GM21619 (cell line): ENCODE data around the gene NPM3.
"Not testable (repeated sequence)": the region's sequence is repeated elsewhere in the genome, so short reads cannot be mapped to it uniquely, and the experiment has no call there.

Experiments
- ATAC-seq: cut with Tn5 transposase; IDR thresholded peaks from one replicate; pipeline ENCODE4 v1.9.1; 2021; ENCODE audit not compliant: unreplicated experiment

The NPM3 gene

DNA sequence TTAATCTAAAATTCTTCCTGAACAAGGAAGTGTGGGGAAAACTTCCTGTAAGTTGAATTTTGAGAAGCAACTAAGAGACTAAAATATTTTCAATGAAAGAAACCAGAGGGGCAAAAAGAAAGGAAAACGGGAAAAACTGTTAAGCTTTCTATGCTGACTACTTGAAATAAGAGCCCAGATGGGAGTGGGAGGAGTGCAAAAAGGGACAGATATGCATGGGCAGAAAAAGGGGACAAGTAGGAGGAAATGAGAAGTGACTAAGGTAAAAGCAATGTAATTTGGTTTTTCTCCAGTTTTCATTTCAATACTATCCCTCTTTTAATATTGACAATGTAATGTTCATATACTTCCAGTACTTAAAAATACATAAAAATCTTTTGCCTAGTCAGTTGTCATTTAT lies 23.9 kb upstream of the NPM3 start:
- no peak for ATAC-seq

DNA sequence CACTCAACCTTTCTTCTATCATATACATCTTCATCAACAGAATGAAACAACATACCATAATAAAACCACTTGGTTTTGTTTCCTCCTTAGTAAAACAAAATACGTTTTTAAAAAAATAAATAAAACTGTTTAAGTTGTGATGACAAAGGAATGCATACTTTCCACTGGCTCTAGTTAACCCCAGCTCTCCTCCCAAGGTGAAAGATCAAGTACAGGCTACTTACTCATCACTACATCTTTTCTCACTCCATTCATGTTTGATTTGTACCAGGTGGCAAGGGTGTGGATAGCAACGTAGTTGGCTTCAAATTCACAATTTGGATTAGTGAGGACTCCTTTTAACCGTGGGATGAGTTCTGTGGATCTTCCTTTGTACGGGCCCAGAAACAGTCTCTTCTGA lies 20.3 kb upstream of the NPM3 start:
- ATAC-seq: no peak

DNA sequence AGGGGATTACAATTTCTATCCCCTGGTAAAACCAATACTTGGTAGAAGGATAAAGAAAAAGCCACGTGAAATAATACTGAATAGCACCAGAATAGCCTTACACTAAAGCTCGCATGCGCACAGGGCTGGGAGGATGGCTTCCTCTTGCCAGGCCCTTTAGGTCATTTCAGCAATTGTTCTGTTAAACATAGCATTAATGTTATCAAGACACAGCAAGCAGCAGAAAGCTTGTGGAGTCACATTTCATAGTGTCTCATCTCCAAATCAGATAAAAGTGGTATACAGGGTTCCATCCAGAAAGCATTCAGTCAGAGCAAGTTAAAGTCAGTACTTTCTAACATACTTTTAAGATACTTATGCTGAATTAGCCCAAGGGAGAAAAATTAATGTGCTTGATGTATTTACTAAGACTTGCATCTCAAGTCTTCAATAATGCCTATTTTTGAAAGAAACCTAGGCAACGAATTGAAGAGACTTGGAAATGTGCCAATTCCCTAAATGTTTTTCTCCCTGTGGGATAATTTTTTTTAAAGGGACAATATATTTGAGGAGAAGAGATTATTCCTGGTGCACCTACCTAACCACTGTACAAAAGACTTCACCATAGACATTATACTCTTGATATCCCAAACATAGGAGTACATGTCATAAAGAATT lies 14.3 kb upstream of the NPM3 start:
- ATAC-seq: no peak

DNA sequence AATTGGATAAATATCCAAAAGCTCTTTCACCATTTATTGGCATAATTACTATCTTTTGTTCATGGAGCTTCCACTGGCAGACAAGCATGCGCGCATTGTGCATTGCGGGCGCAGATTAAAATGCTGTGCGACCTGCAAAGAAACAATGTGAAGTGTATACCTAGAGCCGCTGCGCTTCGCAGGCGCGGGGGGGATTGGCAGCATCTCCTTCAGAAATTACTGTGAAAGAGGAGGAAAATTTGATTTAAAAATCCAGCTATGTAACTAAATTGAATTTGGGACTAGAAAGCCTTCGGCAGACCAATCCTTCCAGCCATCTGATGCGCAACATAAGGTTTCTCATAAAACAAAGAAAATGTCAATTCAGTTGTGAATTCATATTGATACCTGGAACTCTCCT lies 10.3 kb upstream of the NPM3 start:
- no peak for ATAC-seq

DNA sequence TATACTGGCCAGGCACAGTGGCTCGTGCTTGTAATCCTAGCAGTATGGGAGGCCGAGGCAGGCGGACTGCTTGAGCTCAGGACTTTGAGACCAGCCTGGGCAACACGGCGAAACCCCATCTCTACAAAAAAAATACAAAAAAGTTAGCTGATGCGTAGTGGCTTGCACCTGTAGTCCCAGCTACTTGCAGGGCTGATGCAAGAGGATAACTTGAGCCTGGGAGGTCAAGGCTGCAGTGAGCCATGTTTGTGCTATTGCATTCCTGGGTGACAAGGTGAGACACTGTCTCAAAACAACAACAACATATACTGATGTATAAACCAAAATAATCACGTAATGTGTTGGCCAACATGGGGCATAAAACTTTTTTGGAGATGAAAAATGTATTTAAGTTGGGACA lies 6.4 kb upstream of the NPM3 start:
- no peak for ATAC-seq

DNA sequence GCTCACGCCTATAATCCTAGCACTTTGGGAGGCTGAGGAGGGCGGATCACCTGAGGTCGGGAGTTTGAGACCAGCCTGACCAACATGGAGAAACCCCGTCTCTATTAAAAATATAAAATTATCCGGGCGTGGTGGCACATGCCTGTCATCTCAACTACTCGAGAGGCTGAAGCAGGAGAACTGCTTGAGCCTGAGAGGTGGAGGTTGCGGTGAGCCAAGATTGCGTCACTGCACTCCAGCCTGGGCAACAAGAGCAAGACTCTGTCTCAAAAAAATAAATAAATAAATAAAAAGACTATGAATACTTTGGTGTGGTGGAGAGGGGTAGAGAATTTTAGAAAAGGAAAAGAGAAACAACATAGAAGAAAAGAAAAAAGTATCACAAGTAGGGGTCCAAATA lies 6.0 kb upstream of the NPM3 start:
- not testable (repeated sequence) for ATAC-seq

DNA sequence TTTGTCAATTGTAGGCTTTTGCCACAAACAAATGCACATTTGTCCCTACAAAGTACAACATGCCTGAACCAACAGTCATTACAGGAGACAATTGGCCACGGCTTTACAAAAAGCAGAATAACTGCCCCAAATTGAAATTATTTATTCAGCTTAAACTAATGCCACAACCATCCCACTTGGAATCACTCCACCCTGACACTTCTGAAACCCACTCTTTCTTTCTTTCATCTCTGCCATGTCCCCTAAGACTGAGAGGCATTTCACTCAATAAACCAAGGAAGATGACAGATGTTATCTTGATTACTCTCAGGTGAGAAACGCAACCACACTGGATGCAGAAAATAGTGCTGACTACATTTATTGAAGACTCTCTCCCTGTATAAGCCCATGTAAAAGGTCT lies 2.6 kb upstream of the NPM3 start:
- no peak for ATAC-seq

DNA sequence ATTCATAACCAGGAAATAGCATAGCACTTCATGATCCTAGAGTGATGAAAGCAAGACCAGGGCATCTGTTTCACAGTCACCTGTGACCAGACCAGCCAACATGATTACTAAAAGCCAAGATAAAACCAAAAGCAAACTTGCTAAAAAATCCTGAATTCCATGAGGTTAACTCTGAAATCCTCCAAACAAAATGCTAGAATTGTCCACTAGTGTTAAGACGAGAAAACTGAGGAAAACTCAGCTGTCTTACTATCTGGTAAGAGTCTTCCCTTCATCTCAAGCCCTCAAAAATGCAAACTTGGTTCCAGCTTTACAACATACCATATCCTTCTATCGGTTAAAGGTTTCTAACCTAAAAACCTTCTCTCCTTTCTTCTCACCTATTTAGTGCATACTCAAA lies 1.3 kb upstream of the NPM3 start:
- no peak for ATAC-seq

DNA sequence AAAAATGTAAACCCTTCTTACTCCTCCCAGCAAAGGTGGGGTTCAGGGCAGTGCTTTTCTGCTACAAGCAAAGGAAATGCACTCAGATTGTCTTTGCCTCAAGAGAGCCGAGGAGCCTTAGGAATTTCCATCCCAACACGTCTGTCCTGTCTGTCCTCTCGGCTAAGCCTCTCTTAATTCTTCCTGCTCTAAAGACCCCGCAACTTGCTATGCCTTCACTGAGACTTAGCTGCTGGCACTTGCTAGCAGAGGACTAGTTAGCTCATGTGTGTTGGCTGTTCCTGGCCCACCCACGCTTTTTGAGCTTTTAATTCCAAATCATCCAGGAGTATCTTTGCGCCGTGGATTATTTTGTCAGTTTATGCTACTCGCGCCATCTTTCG lies 481 bp upstream of the NPM3 start:
- ATAC-seq: no peak

DNA sequence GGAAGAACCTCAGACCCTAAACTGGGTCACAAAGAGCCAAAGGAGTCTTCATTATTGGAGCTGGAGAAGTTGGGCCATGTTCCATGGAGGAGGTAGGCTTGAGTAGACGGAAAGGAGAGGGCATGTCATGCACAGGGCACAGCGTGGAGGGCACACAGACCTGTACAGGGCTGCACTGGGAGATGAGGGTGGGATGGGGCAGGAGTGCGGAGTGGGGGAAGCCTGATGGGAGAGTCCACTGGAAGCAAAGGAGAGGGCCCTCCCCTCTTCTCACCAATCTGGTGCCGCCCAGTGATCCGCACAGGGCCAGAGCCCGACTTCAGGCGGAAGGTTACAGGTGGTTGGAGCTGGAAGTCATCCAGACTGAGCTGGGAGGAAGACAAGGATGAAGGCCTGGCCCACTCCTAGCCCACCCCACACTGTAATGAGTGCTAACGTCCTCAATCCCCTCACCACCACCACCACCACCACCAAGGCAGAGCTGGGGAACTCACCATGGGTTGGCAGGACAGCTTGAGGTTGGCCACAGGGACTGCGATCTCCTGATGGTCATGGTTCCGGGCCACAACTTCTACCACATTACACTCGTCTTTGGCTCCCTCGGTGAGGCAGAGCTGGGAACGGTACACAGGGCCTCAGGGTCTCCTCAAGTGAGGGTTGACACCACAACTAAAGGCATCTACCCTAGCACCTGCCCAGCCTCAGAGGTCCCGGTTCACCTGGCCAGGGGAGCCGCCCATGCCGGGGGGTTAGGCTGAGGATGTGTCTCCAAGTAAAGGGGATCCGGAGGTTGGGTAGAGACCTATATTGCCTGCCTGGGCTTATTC lies 1.0 kb downstream of the NPM3 start:
- no peak for ATAC-seq

DNA sequence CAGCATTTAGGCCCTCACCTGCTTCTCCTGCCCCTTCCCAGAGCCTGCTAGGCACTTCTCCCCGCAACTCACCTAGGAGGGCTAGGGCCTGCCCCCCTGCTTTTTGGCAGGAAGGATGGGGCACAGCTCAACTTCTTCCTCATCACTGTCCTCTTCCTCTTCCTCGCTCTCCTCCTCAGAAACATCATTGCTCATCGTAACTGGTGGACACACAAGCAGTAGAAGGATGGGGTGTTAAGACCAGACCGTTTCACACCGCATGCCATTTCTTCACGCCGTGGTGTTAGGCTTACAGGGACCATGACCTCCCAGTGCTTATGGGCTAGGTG lies 1.6 kb downstream of the NPM3 start:
- ATAC-seq: no peak

DNA sequence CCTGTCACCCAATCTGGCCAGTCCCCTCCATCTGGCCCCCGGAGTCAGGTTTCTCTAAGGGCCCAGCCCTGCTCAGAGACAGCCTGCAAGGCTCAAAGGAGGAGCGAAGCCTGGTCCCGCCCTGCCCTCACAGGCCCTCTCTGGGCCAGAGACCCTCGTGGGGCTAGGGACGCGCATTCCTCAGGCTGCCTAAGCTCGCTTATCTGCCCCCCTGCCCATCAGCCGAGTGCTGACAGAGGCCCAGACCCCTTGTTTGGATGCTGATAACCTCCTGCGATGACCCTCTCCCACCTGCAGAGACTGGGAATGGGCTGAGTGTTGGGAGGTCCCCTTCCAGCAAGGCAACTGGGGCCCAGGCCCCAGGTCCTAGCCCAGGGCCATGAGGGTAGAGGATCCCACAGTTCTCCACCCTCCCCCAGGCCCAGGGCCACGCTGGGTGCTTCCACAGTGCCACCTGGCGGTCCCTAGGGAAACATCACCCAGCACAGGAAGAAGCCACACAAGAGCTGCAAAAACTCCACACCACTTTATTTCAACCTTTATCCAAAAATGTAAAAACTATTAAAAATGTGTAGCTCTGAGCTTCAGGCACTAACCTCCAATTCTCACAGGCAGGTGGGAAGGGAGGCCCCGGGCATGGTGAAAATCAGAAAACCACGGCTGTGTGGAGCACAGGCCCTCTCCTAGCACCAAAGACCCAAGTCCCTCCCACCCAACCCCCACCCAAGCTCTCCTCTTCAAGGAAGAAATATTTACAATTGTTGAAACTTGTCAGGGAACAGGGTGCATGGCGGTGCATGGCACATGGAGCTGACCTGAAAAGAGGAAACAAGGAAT lies 2.2 kb downstream of the NPM3 start:
- peak; percentile 29 for ATAC-seq

DNA sequence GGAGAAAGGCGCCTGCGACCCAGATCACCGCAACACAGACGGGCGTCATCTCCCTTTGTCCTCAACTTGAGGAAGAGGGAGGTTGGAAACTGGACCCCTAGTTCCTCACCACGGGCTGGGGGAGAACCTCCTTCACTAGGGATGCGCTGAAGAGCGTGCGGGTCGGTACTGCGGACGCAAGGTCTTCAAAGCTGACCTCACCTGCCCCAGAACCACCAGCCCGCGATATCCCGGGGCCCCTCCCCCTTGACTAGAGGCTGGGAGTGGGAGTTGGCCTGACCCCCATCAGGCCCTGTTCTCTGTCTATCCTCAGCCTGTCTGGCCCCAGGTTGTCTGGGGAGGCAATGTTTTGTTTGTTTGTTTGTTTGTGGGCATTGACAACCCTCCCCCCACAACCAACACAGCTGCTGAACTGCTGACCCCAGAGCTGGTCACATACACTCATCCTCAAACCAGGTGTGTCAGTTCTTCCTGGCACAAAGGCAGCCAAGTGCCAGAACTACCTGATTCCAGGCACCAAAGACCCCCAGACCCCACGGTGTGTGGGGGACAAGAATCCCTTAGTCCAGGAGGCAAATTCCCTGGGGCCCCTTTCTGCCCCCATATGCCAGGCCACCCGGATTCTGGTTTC lies 2.9 kb downstream of the NPM3 start:
- ATAC-seq: no peak

DNA sequence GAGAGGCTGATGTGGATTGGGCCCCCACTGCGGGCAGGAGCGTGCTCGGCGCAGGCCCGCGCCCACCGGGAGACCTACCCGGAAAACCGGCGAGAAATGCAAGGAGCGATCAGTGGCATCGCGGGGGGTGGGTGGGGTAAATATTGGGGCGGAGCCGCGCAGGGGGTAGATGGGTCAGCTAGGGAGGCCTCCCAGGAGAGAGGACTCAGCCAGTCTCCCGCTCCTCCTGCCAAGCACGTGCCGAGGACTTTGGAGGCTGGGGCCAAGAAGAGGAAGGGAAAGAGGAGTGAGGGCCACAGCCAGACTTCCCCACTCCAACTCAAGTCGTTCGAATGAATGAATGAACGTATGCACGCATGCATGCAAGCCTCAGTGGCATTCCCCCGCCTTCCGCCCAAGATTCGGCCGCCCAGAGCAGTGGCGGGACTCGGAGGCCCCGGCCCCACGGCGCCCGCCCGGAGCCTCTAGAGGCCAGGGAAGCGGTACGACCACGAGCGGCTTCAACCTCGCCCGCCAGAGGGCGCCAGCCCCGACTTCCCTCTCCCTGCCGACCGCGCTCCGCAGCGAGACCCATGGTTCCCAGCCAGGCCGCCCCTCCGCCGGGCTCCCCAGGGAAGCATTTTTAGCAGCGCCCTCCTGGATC lies 3.6 kb downstream of the NPM3 start:
- peak; percentile 36 for ATAC-seq

DNA sequence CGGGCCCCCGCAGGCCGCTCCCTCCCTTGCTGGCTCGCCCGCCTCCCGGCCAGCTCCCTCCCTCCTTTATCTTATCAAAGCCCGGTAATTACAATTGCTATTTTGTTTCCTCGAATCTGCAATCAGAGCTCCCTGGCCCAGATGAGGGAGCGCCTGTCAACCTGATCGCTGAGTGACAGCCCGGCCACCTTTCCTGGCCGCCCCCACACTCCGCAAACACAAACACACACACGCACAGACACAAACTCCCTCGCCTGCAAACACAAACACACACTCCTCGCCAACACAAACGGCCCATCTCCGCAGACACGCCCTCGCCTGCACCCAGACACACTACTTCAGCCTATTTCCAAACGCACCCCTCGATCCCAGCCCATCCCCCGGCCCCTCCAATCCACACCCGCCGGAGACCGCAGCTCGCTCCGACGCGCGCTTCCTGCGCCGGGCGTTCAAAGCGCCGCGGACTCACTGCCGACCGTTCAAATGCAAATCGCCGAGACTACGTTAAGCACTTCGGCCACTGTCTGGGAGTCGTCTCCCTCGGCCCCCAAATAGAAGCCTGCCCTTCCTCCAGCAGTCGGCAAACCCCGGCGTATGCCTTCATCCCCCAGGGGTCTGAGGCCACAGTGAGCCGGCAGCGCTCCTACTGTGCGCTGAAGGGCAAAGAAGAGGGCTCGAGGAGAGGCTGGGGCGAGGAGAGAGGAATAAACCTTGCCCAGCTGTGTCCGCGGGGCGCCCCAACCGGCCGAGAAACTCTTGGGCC lies 4.3 kb downstream of the NPM3 start:
- ATAC-seq: no peak

DNA sequence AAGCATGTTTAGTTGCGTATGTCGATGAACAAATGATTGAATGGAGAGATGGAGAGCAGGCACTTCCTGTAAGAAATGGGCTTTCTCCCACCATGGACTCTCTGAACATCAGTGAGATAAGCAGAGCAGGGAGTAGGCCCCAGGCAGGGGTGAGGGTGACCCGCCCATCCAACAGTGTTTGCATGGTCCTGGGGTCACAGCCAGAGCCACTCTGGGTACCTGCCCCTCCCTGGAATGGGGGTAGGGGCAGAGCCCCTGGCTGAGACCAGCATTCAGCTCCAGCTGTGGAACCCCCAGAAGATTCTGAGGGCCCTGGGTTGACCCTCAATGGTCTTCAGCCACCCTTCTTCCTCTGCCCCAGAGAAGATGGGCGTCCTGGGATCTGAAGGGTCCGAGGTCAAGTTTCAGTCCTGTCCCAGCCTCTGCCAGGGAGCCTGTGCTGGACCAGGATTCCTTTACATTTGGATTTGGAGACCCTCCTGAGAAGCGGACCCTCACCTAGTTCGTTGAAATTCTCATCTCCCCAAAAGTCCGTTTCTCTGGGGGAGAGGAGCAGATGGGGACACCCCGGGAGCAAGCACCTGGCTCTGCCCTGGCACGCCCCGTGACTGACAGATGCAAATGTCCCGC lies 5.0 kb downstream of the NPM3 start:
- ATAC-seq: no peak

DNA sequence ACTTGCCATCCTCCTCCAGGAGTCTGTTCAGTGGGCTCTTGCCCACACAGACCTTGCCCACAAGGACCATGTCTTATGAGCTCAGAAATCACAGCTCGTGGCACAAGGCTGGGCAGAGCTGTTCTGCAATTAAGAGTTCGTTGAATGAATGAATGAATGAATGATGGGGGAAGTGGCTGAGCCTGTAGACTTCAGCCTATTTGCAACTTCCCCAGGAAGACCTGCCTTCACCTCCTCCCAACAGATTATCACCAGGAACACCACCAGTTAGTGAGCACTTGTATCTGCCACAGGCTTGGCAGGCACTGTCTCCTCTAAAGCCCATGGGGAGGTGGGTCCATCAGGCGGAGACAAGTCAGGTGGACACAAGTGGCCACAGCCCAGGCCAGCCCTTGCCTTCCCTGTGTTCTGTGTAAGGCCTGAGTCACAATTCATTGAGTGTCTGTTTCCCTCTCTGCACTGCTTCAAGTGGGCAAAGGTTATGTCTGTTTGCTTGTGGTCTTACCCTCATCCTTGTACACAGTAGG lies 5.6 kb downstream of the NPM3 start:
- ATAC-seq: no peak

DNA sequence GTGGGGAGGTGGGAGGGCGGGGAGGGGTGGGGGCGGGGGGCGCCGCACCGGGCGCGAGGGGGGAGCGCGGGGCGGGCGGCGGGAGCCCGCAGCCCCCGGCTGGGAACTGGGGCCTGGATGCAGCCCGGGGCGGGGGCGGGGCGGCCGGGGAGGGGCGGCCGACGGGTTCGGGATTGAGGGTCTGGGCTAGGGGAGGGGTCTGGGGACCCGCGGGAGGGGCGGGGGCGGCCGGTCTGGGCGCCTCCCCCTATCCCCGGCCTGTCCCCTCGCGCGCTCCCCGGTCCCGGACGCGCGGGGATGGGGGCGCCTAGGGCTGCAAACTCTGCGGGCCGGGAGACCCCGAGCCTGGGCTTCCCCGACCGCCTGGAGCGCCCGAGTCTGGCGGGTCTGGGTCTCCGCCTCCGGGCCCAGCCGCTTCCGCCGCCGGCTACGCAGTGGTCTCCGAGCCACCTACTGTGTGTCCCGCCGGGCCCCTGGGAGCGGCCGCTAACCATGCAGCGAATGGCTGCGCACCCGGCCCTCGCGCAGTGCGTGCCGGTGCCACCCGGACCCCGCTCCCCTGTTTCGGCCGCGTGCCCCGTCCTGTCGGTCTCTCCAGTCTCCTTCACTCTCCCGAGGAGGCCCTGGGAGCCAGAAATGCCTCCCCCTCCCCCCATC lies 7.0 kb downstream of the NPM3 start:
- ATAC-seq: no peak
